Measurements from ENCODE around the gene RAB38. TPM values are rescaled to one million over a fixed set of nuclear protein-coding genes. Genes with fewer than 3 reads are reported as not detected.

Gene RAB38
- polyA plus RNA-seq, 1 donor from 2014 or later, result not detected

GRCh38 chr11:88206751-88207150 lies 31.5 kb upstream of the RAB38 start:
- TF ChIP-seq REST (IDR thresholded peaks at IDR 0.05; ENCODE audit: borderline replicate concordance) (no peak), EP300 (conservative IDR thresholded peaks at IDR 0.05; ENCODE audit: poor library complexity, severe bottlenecking) (no peak), EZH2 (IDR thresholded peaks at IDR 0.05; ENCODE audit: borderline replicate concordance, insufficient read depth, low read length, poor library complexity, severe bottlenecking) (no peak), MXI1 (conservative IDR thresholded peaks at IDR 0.05; ENCODE audit: poor library complexity, severe bottlenecking) (no peak), TAF1 (IDR thresholded peaks at IDR 0.05; ENCODE audit: low read depth) (no peak), POLR2AphosphoS5 (IDR thresholded peaks at IDR 0.05) (no peak), RAD21 (conservative IDR thresholded peaks at IDR 0.05) (no peak), CTCF (IDR thresholded peaks at IDR 0.05; ENCODE audit: poor library complexity, severe bottlenecking) (no peak)
- no peak overlapping the region for H3K9ac ChIP-seq (ENCODE audit: low read length)
- H3K27ac ChIP-seq (ENCODE audit: low read length), result no peak overlapping the region
- H3K9me3 ChIP-seq (ENCODE audit: low read length), result no peaks in the 10 kb centered on the region
- no peaks in the 10 kb centered on the region for H3K27me3 ChIP-seq (ENCODE audit: insufficient read depth, low read depth, low read length)
- no peak overlapping the region for H2AFZ ChIP-seq (ENCODE audit: low read depth, low read length)
- no peak overlapping the region for H3K4me3 ChIP-seq (ENCODE audit: low read length)
- H4K20me1 ChIP-seq (ENCODE audit: insufficient read depth), result no peaks in the 10 kb centered on the region
- H3K9me2 ChIP-seq (ENCODE audit: insufficient read depth, low read length), result no peaks in the 10 kb centered on the region
- H3K79me2 ChIP-seq (replicated peaks; ENCODE audit: insufficient read depth, low read length), result no peaks in the 10 kb centered on the region
- no peaks in the 10 kb centered on the region for H3K36me3 ChIP-seq (ENCODE audit: insufficient read depth, low read length)
- no peaks in the 10 kb centered on the region for H3F3A ChIP-seq (ENCODE audit: insufficient read depth, low read length, poor library complexity, severe bottlenecking)
- no peak overlapping the region for H3K4me2 ChIP-seq (ENCODE audit: low read length)

DNA sequence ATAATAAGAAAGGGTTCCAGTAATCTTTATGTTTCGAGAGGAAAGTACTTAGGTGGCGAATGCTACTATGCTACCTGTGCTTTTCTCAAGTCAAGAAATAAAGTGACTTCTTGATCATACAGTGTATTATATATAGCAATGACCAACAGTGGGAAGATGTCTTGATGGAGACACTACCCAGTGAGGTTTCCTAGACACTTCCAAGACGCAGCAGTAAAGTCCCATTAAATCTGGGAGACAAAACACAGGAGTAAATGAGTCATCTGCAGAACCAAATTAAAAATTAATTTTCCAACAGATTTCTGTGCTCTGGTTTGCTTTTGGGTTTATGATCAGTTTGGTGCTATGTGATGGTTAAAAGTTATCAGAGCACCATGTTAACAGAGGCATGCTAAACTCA lies 29.1 kb upstream of the RAB38 start:
- Histone ChIP-seq H3K4me3 (ENCODE audit: low read length) (no peak overlapping the region), H2AFZ (ENCODE audit: low read depth, low read length) (no peak overlapping the region), H3F3A (ENCODE audit: insufficient read depth, low read length, poor library complexity, severe bottlenecking) (no peaks in the 10 kb centered on the region), H3K27ac (ENCODE audit: low read length) (no peak overlapping the region), H3K4me2 (ENCODE audit: low read length) (no peak overlapping the region), H3K9me3 (ENCODE audit: low read length) (no peaks in the 10 kb centered on the region), H3K79me2 (replicated peaks; ENCODE audit: insufficient read depth, low read length) (no peaks in the 10 kb centered on the region), H3K27me3 (ENCODE audit: insufficient read depth, low read depth, low read length) (no peaks in the 10 kb centered on the region), H3K36me3 (ENCODE audit: insufficient read depth, low read length) (no peaks in the 10 kb centered on the region), H3K9ac (ENCODE audit: low read length) (no peak overlapping the region), H4K20me1 (ENCODE audit: insufficient read depth) (no peaks in the 10 kb centered on the region), H3K9me2 (ENCODE audit: insufficient read depth, low read length) (no peaks in the 10 kb centered on the region)
- TF ChIP-seq MXI1 (conservative IDR thresholded peaks at IDR 0.05; ENCODE audit: poor library complexity, severe bottlenecking) (no peak), SMC3 (conservative IDR thresholded peaks at IDR 0.05; ENCODE audit: poor library complexity) (no peak), POLR2AphosphoS5 (IDR thresholded peaks at IDR 0.05) (no peak), CTCF (IDR thresholded peaks at IDR 0.05; ENCODE audit: poor library complexity, severe bottlenecking) (no peak), EP300 (conservative IDR thresholded peaks at IDR 0.05; ENCODE audit: poor library complexity, severe bottlenecking) (no peak), RAD21 (conservative IDR thresholded peaks at IDR 0.05) (no peak), EZH2 (IDR thresholded peaks at IDR 0.05; ENCODE audit: borderline replicate concordance, insufficient read depth, low read length, poor library complexity, severe bottlenecking) (no peak), REST (IDR thresholded peaks at IDR 0.05; ENCODE audit: borderline replicate concordance) (no peak), TAF1 (IDR thresholded peaks at IDR 0.05; ENCODE audit: low read depth) (no peak)

All from neural cell (in vitro differentiated cells).